H9 (cell line): Measurements from ENCODE around the gene RBKS. TPM values are rescaled to one million over a fixed set of nuclear protein-coding genes. Genes with fewer than 3 reads are reported as not detected.

ENCODE experiments used
- DNase-seq: peaks from one replicate; pipeline ENCODE4 v3.0.0-alpha.2; 2017
- H2AFZ ChIP-seq: one replicate; pipeline ENCODE4 v1.6.1; 2013; ENCODE audit warnings: mild to moderate bottlenecking, low read length, control low read depth, moderate library complexity
- H2AK5ac ChIP-seq: 2 replicates; pipeline ENCODE4 v1.6.1; 2013; ENCODE audit warnings: low read length, control low read depth, mixed read lengths; ENCODE audit not compliant: insufficient read length
- H2BK120ac ChIP-seq: one replicate; pipeline ENCODE4 v1.6.1; 2013; ENCODE audit warnings: low read depth, mild to moderate bottlenecking, low read length, control low read depth, inconsistent platforms; ENCODE audit not compliant: poor library complexity, severe bottlenecking
- H2BK12ac ChIP-seq: 2 replicates; pipeline ENCODE4 v1.6.1; 2013; ENCODE audit warnings: low read length, control low read depth, mixed read lengths, low read depth; ENCODE audit not compliant: insufficient read length
- H2BK15ac ChIP-seq: 2 replicates; pipeline ENCODE4 v1.6.1; 2013; ENCODE audit warnings: low read depth, low read length, control low read depth
- H2BK20ac ChIP-seq: one replicate; pipeline ENCODE4 v1.6.1; 2013; ENCODE audit warnings: low read depth, mild to moderate bottlenecking, low read length, control low read depth, inconsistent platforms; ENCODE audit not compliant: poor library complexity, severe bottlenecking
- H2BK5ac ChIP-seq: 2 replicates; pipeline ENCODE4 v1.6.1; 2013; ENCODE audit warnings: low read length, control low read depth, mixed read lengths; ENCODE audit not compliant: insufficient read length
- H3K14ac ChIP-seq: 2 replicates; pipeline ENCODE4 v1.6.1; 2013; ENCODE audit warnings: low read length, control low read depth; ENCODE audit not compliant: insufficient read depth
- H3K18ac ChIP-seq: 2 replicates; pipeline ENCODE4 v1.6.1; 2013; ENCODE audit warnings: low read depth, mild to moderate bottlenecking, mixed read lengths, low read length, control low read depth; ENCODE audit not compliant: insufficient read length
- H3K23ac ChIP-seq: 2 replicates; pipeline ENCODE4 v1.6.1; 2013; ENCODE audit warnings: low read length, control low read depth, mixed read lengths, low read depth; ENCODE audit not compliant: insufficient read length
- H3K23me2 ChIP-seq: 2 replicates; pipeline ENCODE4 v1.6.1; 2013; ENCODE audit warnings: low read depth, mild to moderate bottlenecking, mixed read lengths, low read length, control low read depth; ENCODE audit not compliant: insufficient read length, poor library complexity, severe bottlenecking
- H3K27ac ChIP-seq: 2 replicates; pipeline ENCODE4 v1.5.1; 2013; ENCODE audit warnings: low read length, control low read depth, mixed read lengths, low read depth; ENCODE audit not compliant: insufficient read length
- H3K27me3 ChIP-seq: 2 replicates; pipeline ENCODE4 v1.6.1; 2013; ENCODE audit warnings: low read length, control low read depth, inconsistent platforms; ENCODE audit not compliant: insufficient read depth
- H3K4ac ChIP-seq: 2 replicates; pipeline ENCODE4 v1.6.1; 2013; ENCODE audit warnings: low read depth, mild to moderate bottlenecking, control low read depth, inconsistent platforms, low read length, moderate library complexity
- H3K4me1 ChIP-seq: 2 replicates; pipeline ENCODE4 v1.6.1; 2013; ENCODE audit warnings: low read length, control low read depth, inconsistent platforms; ENCODE audit not compliant: insufficient read depth
- H3K4me2 ChIP-seq: 2 replicates; pipeline ENCODE4 v1.6.1; 2013; ENCODE audit warnings: low read length, control low read depth, mixed read lengths; ENCODE audit not compliant: insufficient read length, insufficient read depth
- H3K56ac ChIP-seq: 2 replicates; pipeline ENCODE4 v1.6.1; 2013; ENCODE audit warnings: low read depth, mild to moderate bottlenecking, mixed read lengths, low read length, control low read depth; ENCODE audit not compliant: insufficient read length
- H3K79me1 ChIP-seq: 2 replicates; pipeline ENCODE4 v1.6.1; 2013; ENCODE audit warnings: low read depth, mild to moderate bottlenecking, moderate library complexity, low read length, control low read depth, inconsistent platforms; ENCODE audit not compliant: insufficient read depth, poor library complexity, severe bottlenecking
- H3K79me2 ChIP-seq: 2 replicates; pipeline ENCODE4 v1.6.1; 2013; ENCODE audit warnings: low read length, control low read depth, inconsistent platforms; ENCODE audit not compliant: insufficient read depth
- H3K9ac ChIP-seq: 2 replicates; pipeline ENCODE4 v1.6.1; 2013; ENCODE audit warnings: low read length, control low read depth, mixed read lengths; ENCODE audit not compliant: insufficient read length; ENCODE audit errors: extremely low read depth
- H3K9me3 ChIP-seq: one replicate; pipeline ENCODE4 v1.6.1; 2013; ENCODE audit warnings: low read depth, low read length, inconsistent platforms; ENCODE audit not compliant: control insufficient read depth
- H3T11ph ChIP-seq: one replicate; pipeline ENCODE4 v1.6.1; 2013; ENCODE audit warnings: mild to moderate bottlenecking, low read length, control low read depth, inconsistent platforms
- H4K20me1 ChIP-seq: one replicate; pipeline ENCODE4 v1.6.1; 2013; ENCODE audit not compliant: control insufficient read depth, insufficient read length, insufficient read depth
- H4K5ac ChIP-seq: 2 replicates; pipeline ENCODE4 v1.6.1; 2013; ENCODE audit warnings: low read depth, mild to moderate bottlenecking, mixed read lengths, low read length, control low read depth; ENCODE audit not compliant: insufficient read length
- H4K8ac ChIP-seq: replicated peaks from 2 replicates; pipeline ENCODE4 v1.6.1; 2013; ENCODE audit warnings: low read length, control low read depth, mixed read lengths, low read depth; ENCODE audit not compliant: insufficient read length
- H4K91ac ChIP-seq: 2 replicates; pipeline ENCODE4 v1.6.1; 2013; ENCODE audit warnings: low read depth, mild to moderate bottlenecking, moderate library complexity, mixed read lengths, low read length, control low read depth; ENCODE audit not compliant: insufficient read length
- H3K27ac Mint-ChIP-seq, 3 experiments: 2 replicates in 2 of 3; 3 replicates in 1 of 3; pipeline ENCODE4 v1.8.0; 2020 to 2021; ENCODE audit warnings: mixed read lengths in 3 of 3, mild to moderate bottlenecking in 1 of 3, moderate library complexity in 1 of 3
- H3K27me3 Mint-ChIP-seq: 2 replicates; pipeline ENCODE4 v1.8.0; 2021; ENCODE audit warnings: low read depth, mild to moderate bottlenecking, moderate library complexity, mixed read lengths
- H3K36me3 Mint-ChIP-seq, 3 experiments: 2 replicates in 2 of 3; 3 replicates in 1 of 3; pipeline ENCODE4 v1.8.0; 2020 to 2021; ENCODE audit warnings: low read depth in 3 of 3, mixed read lengths in 3 of 3; ENCODE audit not compliant: insufficient read depth in 1 of 3
- H3K4me1 Mint-ChIP-seq, 2 experiments: 2 replicates each; pipeline ENCODE4 v1.8.0; 2020; ENCODE audit warnings: mixed read lengths in 2 of 2
- H3K4me3 Mint-ChIP-seq, 2 experiments: 2 replicates in 1 of 2; 3 replicates in 1 of 2; pipeline ENCODE4 v1.8.0; 2020 to 2021; ENCODE audit warnings: mild to moderate bottlenecking in 2 of 2, mixed read lengths in 2 of 2, moderate library complexity in 1 of 2
- H3K9me3 Mint-ChIP-seq, 2 experiments: 2 replicates in 1 of 2; 3 replicates in 1 of 2; pipeline ENCODE4 v1.8.0; 2020; ENCODE audit warnings: mild to moderate bottlenecking in 2 of 2, mixed read lengths in 2 of 2, moderate library complexity in 1 of 2
- CTCF ChIP-seq: fragments of 200-600 bp; sonication (generic); conservative IDR thresholded peaks from 3 replicates; pipeline ENCODE4 v1.8.0; 2021; ENCODE audit warnings: antibody characterized with exemption, mild to moderate bottlenecking
- WGBS: extraction: QIAGEN DNeasy Blood & Tissue Kit; methylation state at CpG from one replicate; pipeline ENCODE4 v1.1.7; 2013; ENCODE audit warnings: missing lambda C conversion rate, low lambda C conversion rate, mixed read lengths; ENCODE audit not compliant: insufficient read length; ENCODE audit errors: extremely low coverage; 5-methylcytosine and 5-hydroxymethylcytosine counted together
- total RNA-seq: library from RNA; stranded (reverse); gene quantifications from 2 replicates; pipeline ENCODE4 v1.2.1, GENCODE V29; 2021

RBKS gene
- total RNA-seq, 1 experiment from 2014 or later: 2.3 TPM

DNA sequence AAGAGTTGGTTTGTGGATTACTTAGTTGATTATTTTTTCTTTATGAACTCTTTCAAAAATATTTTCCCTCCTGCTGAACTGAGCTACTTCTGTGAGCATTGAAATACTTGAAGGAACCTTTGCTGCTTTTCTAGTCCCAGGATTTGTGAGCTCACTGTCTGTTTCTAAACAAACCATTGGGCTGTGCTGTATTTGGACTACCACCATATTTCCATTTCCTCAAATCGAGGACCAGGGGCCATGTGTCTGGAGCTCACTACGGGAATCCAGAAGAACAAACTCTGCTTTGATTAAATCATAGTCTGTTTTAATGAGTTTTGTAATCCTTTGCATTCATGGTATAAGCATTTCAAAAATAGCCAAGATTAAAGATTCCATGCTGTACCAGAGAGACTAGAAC, 117.4 kb downstream of the RBKS start:
- Mint-ChIP-seq H3K4me3 (peak overlapping the region; percentile 99), H3K27me3 (peaks cover 4% of the 10 kb centered on the region; the same call in 1 of the 2 replicates), H3K4me1 (peaks cover 16 to 18% of the 10 kb centered on the region in 2 experiments), H3K36me3 (peaks cover 7 to 17% (median 16%) of the 10 kb centered on the region in 3 experiments), H3K27ac (no peak overlapping the region), H3K9me3 (no peaks in the 10 kb centered on the region)
- Histone ChIP-seq H3K27me3 (no peaks in the 10 kb centered on the region), H2AFZ (no peak overlapping the region), H2AK5ac (no peak overlapping the region), H3K4ac (no peak overlapping the region), H3T11ph (no peak overlapping the region), H3K9me3 (no peaks in the 10 kb centered on the region), H3K4me1 (no peaks in the 10 kb centered on the region), H2BK120ac (no peak overlapping the region), H3K79me1 (peaks cover 8% of the 10 kb centered on the region), H3K14ac (no peak overlapping the region), H4K91ac (no peak overlapping the region), H4K5ac (no peak overlapping the region), H4K20me1 (peaks cover 2% of the 10 kb centered on the region), H4K8ac (no peak overlapping the region), H3K27ac (no peak overlapping the region), H3K4me2 (peak overlapping the region; percentile 87), H3K23ac (no peak overlapping the region), H3K18ac (no peak overlapping the region), H3K56ac (no peak overlapping the region), H2BK20ac (no peak overlapping the region), H2BK12ac (no peak overlapping the region), H3K9ac (no peak overlapping the region), H3K79me2 (peaks cover 18% of the 10 kb centered on the region; the same call in 1 of the 2 replicates), H3K23me2 (peaks cover 5% of the 10 kb centered on the region), H2BK15ac (no peak overlapping the region), H2BK5ac (no peak overlapping the region)
- TF ChIP-seq CTCF: no peak
- no CpG with 5 or more reads among the region's 2 CpGs for WGBS
- DNase-seq: no peak
